ENCODE data around the gene MAP3K21.
A peak's percentile ranks its signal among the peaks of the same experiment; 100 is the strongest.

The MAP3K21 gene

DNA sequence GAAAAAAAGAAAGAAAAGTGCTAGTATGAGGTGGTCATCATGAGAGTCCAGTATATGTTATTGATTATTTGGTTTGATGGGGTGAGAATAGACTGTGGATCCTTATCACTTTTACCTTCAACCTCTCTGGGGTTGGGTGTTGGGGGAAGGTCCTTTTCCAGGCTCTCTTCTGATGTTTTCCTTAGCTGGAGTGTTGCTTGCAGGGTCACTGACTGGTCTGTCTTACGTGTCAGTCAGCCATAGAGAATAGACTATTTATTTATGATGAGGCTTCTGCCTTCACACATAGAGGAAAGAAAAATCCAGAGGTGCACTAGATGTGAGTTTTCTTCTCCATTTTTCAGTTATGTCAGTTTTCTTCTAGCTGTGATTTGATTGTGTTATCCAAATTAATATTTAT, 36.5 kb downstream of the MAP3K21 start:
- TF ChIP-seq, protein P1, sequence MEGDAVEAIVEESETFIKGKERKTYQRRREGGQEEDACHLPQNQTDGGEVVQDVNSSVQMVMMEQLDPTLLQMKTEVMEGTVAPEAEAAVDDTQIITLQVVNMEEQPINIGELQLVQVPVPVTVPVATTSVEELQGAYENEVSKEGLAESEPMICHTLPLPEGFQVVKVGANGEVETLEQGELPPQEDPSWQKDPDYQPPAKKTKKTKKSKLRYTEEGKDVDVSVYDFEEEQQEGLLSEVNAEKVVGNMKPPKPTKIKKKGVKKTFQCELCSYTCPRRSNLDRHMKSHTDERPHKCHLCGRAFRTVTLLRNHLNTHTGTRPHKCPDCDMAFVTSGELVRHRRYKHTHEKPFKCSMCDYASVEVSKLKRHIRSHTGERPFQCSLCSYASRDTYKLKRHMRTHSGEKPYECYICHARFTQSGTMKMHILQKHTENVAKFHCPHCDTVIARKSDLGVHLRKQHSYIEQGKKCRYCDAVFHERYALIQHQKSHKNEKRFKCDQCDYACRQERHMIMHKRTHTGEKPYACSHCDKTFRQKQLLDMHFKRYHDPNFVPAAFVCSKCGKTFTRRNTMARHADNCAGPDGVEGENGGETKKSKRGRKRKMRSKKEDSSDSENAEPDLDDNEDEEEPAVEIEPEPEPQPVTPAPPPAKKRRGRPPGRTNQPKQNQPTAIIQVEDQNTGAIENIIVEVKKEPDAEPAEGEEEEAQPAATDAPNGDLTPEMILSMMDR (IDR thresholded peaks at IDR 0.05; ENCODE audit: borderline replicate concordance, insufficient read depth, low read depth, low read length), result no peak
- no peak overlapping the region for H3K4me3 ChIP-seq (ENCODE audit: low read depth, low read length)

DNA sequence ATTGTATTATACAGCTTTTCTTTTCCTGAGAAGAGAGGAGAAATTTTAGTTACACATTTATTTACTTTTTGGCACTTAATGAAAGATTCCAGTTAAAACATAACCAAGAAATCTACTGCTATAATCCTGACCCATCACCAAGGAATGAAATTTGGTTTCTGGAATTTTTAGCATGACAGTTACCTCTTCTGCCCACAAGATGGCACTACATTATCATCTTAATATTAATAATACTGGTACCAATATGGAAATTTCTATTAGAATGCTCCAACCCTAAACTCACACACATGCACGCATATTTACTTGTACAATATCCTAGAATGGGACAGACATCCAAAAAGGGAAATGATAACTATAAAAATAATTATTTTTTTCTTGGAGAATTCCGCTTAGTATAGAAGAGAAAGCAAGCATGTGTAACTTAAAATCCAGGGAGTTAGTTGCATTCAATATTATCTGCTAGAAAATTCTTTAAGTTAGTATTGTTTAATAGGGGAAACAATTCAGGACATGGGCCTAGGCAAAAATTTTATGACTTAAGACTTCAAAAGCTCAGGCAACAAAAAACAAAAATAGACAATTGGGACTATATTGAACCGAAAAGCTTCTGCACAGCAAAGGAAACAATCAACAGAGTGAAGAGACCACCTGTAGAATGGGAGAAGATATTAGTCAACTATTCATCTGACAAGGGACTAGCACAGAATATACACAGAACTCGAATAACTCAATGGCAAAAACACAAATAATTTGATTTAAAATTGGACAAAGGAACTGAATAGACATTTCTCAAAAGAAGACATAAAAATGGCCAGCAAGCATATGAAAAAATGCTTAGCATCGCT, 37.4 kb downstream of the MAP3K21 start:
- TF ChIP-seq, protein P1 (IDR thresholded peaks at IDR 0.05; ENCODE audit: borderline replicate concordance, insufficient read depth, low read depth, low read length), result peak; percentile 29; the same call in 1 of the 2 replicates
- no peak overlapping the region for H3K4me3 ChIP-seq (ENCODE audit: low read depth, low read length)

DNA sequence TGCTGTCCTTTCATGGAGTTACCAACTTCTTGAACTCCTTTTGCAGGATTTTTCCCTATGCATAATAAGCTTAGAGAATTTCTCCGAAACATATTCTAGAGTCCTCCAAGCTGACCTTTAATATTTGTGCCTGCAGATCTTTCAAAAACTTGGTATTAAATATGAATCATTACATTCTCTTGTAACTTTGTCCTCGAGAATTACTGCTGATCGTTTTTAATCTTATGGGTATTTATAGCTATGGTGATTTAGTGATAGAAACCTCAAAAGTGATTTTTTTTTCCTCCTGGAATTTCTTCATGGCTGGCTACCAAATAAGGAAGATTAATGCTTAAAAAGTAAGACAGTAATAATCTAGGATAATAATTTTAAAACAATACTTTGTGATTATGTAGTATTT, 39.1 kb downstream of the MAP3K21 start:
- TF ChIP-seq, protein P1 (IDR thresholded peaks at IDR 0.05; ENCODE audit: borderline replicate concordance, insufficient read depth, low read depth, low read length), result no peak
- H3K4me3 ChIP-seq (ENCODE audit: low read depth, low read length), result no peak overlapping the region

DNA sequence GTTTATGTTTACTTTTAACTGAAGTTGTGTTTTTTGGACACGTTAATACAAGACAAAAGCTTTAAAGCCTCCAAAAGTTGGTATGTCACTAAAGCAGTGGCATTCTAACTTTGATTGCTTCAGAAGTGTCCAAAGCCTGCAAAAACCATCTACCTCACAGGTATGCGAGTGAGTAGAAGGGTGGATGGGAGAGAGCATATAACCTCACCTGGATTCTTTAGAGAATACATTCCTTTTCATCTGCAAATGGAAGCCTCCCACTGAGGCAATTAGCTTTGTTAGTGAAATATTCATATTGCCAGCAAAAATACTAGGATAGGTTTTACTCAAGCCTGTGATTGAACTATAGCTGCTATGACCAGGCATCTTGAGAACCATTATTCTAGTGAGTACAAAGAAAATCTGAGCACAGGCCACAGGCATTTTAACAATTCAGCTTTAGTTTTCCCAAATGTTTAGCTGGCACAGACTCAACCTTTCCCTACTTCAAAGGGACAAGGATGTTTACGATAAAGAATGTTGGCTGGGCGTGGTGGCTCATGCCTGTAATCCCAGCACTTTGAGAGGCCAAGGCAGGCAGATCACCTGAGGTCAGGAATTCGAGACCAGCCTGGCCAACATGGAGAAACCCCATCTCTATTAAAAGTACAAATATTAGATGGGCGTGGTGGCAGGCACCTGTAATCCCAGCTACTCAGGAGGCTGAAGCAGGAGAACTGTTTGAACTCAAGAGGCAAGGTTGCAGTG, 39.7 kb downstream of the MAP3K21 start:
- H3K4me3 ChIP-seq (ENCODE audit: low read depth, low read length), result no peak overlapping the region
- TF ChIP-seq, protein P1 (IDR thresholded peaks at IDR 0.05; ENCODE audit: borderline replicate concordance, insufficient read depth, low read depth, low read length), result no peak

DNA sequence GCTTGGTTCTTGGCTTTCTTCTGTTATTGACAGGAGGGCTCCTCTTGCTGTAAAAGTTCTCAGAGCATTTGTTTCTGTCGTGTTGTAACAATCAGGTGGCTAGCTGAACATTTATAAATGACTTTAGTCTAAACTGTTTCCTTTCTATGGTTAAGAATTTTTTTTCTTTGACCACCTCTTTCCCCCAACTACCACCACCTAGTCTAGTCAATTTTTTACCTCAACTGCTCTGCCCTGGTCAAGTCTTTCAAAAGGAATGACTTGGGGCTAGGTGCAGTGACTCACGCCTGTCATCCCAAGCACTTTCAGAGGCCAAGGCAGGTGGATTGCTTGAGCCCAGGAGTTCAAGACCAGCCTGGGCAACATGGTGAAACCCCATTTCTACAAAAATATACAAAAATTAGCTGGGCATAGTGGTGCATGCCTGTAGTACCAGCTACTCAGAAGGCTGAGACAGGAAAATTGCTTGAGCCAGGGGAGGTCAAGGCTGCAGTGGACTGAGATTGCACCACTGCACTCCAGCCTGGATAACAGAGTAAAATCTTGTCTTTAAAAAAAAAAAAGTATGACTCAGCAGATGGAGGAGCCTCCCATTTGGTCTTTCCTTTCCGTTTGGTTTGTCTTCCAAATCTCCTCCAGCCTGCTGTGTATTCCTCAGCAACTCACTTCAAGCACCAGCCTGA, 40.7 kb downstream of the MAP3K21 start:
- TF ChIP-seq, protein P1 (IDR thresholded peaks at IDR 0.05; ENCODE audit: borderline replicate concordance, insufficient read depth, low read depth, low read length), result no peak
- no peak overlapping the region for H3K4me3 ChIP-seq (ENCODE audit: low read depth, low read length)

DNA sequence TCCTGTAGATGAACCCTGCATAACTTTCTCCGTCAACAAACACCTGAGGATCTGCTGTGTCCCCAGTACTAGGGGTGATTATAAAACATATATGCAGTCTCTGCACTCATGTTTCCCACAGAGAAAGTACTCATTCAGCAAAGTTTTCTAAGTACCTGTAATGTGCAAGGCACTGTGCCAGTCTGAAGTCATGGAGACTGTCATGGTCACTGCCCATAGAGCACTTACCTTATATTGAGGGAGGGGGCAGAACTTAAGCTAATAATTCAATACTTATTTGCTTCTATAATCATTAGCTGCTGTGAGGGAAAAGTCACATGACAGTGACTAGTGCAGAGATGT, 41.2 kb downstream of the MAP3K21 start:
- no peak overlapping the region for H3K4me3 ChIP-seq (ENCODE audit: low read depth, low read length)
- TF ChIP-seq, protein P1 (IDR thresholded peaks at IDR 0.05; ENCODE audit: borderline replicate concordance, insufficient read depth, low read depth, low read length), result no peak

All from GM12875 (cell line).